HTR-8/SVneo (cell line): ENCODE measurements around the gene MICOS13.

Source experiments
- DNase-seq: peaks from one replicate; pipeline ENCODE4 v3.0.0; 2011; ENCODE audit warnings: low spot score, mixed read lengths; ENCODE audit not compliant: insufficient read length
- FAIRE-seq: peaks from 2 replicates; lab custom pipeline; 2011; peaks lifted over from hg19 to GRCh38; lab: Jason Lieb, UNC

The MICOS13 gene

GRCh38 chr19:5680437-5681368 lies at the start of gene MICOS13, which contains the start of gene HSD11B1L:
MICOS13 (minus strand) TSS chr19:5680516; CDS start chr19:5680486, 30 bp downstream.
HSD11B1L (plus strand) TSS chr19:5681027; CDS start chr19:5684833, 3,806 bp downstream.
- DNase-seq (peak; percentile 98), FAIRE-seq (peak; percentile 70)

GRCh38 chr19:5727453-5728050 lies 47.2 kb upstream of the MICOS13 start:
- DNase-seq (no peak), FAIRE-seq (no peak)

- peak; percentile 98 for DNase-seq
- FAIRE-seq = peak; percentile 95
These were observed 39.9 kb upstream of the MICOS13 start, which contains the start of the genes CATSPERD and LONP1 for GRCh38 chr19:5719961-5720790. CATSPERD (plus strand) TSS chr19:5720637; CDS start chr19:5720738, 101 bp downstream. LONP1 (minus strand) TSS chr19:5720146; CDS start chr19:5720132, 14 bp downstream.

- FAIRE-seq (no peak), DNase-seq (no peak)
These were observed 39.1 kb upstream of the MICOS13 start for GRCh38 chr19:5719274-5719960.

GRCh38 chr19:5718579-5719273 lies 38.4 kb upstream of the MICOS13 start:
- DNase-seq = peak; percentile 28
- FAIRE-seq = no peak

- FAIRE-seq (no peak), DNase-seq (no peak)
These were observed 37.8 kb upstream of the MICOS13 start for GRCh38 chr19:5718037-5718578.

GRCh38 chr19:5717215-5717935 lies 37.1 kb upstream of the MICOS13 start:
- DNase-seq = no peak
- FAIRE-seq = no peak

- DNase-seq = no peak
- no peak for FAIRE-seq
These were observed 34.5 kb upstream of the MICOS13 start for GRCh38 chr19:5714816-5715215.

GRCh38 chr19:5713228-5713627 lies 32.9 kb upstream of the MICOS13 start:
- no peak for FAIRE-seq
- DNase-seq = no peak

GRCh38 chr19:5711713-5712161 lies 31.4 kb upstream of the MICOS13 start:
- no peak for DNase-seq
- FAIRE-seq = no peak

- no peak for DNase-seq
- FAIRE-seq = no peak
These were observed 30.7 kb upstream of the MICOS13 start for GRCh38 chr19:5711025-5711424.

GRCh38 chr19:5707576-5708575 lies 27.6 kb upstream of the MICOS13 start:
- FAIRE-seq = no peak

GRCh38 chr19:5706876-5707573 lies 26.7 kb upstream of the MICOS13 start:
- DNase-seq = no peak
- no peak for FAIRE-seq

More at GRCh38 chr19:5707576-5708575, 27.6 kb upstream of the MICOS13 start:
- DNase-seq = no peak

- no peak for DNase-seq
- no peak for FAIRE-seq
These were observed 25.2 kb upstream of the MICOS13 start for GRCh38 chr19:5705552-5705951.

- DNase-seq (no peak), FAIRE-seq (no peak)
These were observed 23.8 kb upstream of the MICOS13 start for GRCh38 chr19:5703819-5704818.
